IMR-90 (cell line): Measurements from ENCODE around the gene NISCH. TPM values are rescaled to one million over a fixed set of nuclear protein-coding genes. Genes with fewer than 3 reads are reported as not detected.

Experiments
- ATAC-seq: fragments of 200-7000 bp; cut with Tn5 transposase; 2 replicates; pipeline ENCODE4 v1.9.1; 2020; ENCODE audit warnings: low read depth, mild to moderate bottlenecking, moderate library complexity
- BruUV-seq: library from RNA; stranded (reverse); fragments of 400-500 nt; replicated peaks from 2 replicates; lab custom pipeline; 2021; lab: Mats Ljungman, UMichigan
- CTCF ChIA-PET: fragments of 300-600 bp; formaldehyde crosslinking; extraction: SDS; loops from one replicate; lab custom pipeline; 2021; ENCODE audit warnings: antibody characterized with exemption; lab: Yijun Ruan, JAX
- POLR2A ChIA-PET: fragments of 300-600 bp; sonication (Branson Sonifier 250); formaldehyde crosslinking; loops from one replicate; lab custom pipeline; 2022; ENCODE audit warnings: antibody characterized with exemption; ENCODE audit not compliant: unreplicated experiment; lab: Charles Lee
- DNase-seq: peaks from one replicate; pipeline ENCODE4 v3.0.0; 2013
- H2AFZ ChIP-seq: replicated peaks from 2 replicates; pipeline ENCODE3; 2013; ENCODE audit warnings: low read length, mild to moderate bottlenecking; ENCODE audit not compliant: poor library complexity
- H2AK5ac ChIP-seq: 2 replicates; pipeline ENCODE4 v1.6.1; 2013; ENCODE audit warnings: low read depth, low read length, inconsistent platforms
- H2AK9ac ChIP-seq: replicated peaks from 2 replicates; pipeline ENCODE3; 2013; ENCODE audit warnings: mild to moderate bottlenecking, low read depth, low read length, moderate library complexity; ENCODE audit not compliant: poor library complexity
- H2BK120ac ChIP-seq: 2 replicates; pipeline ENCODE4 v1.6.1; 2013; ENCODE audit warnings: low read depth, low read length, inconsistent platforms
- H2BK15ac ChIP-seq: 3 replicates; pipeline ENCODE4 v1.6.1; 2013; ENCODE audit warnings: low read depth, low read length, inconsistent platforms
- H2BK20ac ChIP-seq: 2 replicates; pipeline ENCODE4 v1.6.1; 2013; ENCODE audit warnings: low read depth, mild to moderate bottlenecking, inconsistent platforms, low read length, moderate library complexity
- H2BK5ac ChIP-seq: 2 replicates; pipeline ENCODE4 v1.6.1; 2013; ENCODE audit warnings: mild to moderate bottlenecking, low read depth, low read length, inconsistent platforms; ENCODE audit not compliant: poor library complexity, severe bottlenecking
- H3K14ac ChIP-seq: replicated peaks from 2 replicates; pipeline ENCODE4 v1.6.1; 2013; ENCODE audit warnings: low read depth, low read length, inconsistent platforms
- H3K18ac ChIP-seq: 2 replicates; pipeline ENCODE4 v1.6.1; 2013; ENCODE audit warnings: low read depth, low read length, control low read depth
- H3K23ac ChIP-seq: 2 replicates; pipeline ENCODE4 v1.6.1; 2013; ENCODE audit warnings: low read depth, low read length, inconsistent platforms
- H3K27ac ChIP-seq: 2 replicates; pipeline ENCODE4 v1.5.1; 2013; ENCODE audit warnings: mild to moderate bottlenecking, control low read depth, low read length; ENCODE audit not compliant: insufficient read depth
- H3K27me3 ChIP-seq: 2 replicates; pipeline ENCODE4 v1.6.1; 2013; ENCODE audit warnings: low read length; ENCODE audit not compliant: control insufficient read depth, insufficient read depth
- H3K36me3 ChIP-seq: 2 replicates; pipeline ENCODE4 v1.6.1; 2013; ENCODE audit warnings: low read length, mixed read lengths; ENCODE audit not compliant: control insufficient read depth, insufficient read depth
- H3K4ac ChIP-seq: 2 replicates; pipeline ENCODE4 v1.6.1; 2013; ENCODE audit warnings: low read depth, low read length, inconsistent platforms
- H3K4me1 ChIP-seq: 2 replicates; pipeline ENCODE4 v1.6.1; 2013; ENCODE audit warnings: low read length, mixed read lengths; ENCODE audit not compliant: control insufficient read depth, insufficient read depth
- H3K4me2 ChIP-seq: 2 replicates; pipeline ENCODE4 v1.6.1; 2013; ENCODE audit warnings: low read depth, mild to moderate bottlenecking, control low read depth, low read length, moderate library complexity
- H3K4me3 ChIP-seq: 2 replicates; pipeline ENCODE4 v1.5.1; 2013; ENCODE audit warnings: low read depth, mild to moderate bottlenecking, control low read depth, low read length, moderate library complexity; ENCODE audit not compliant: insufficient read depth
- H3K56ac ChIP-seq: 2 replicates; pipeline ENCODE4 v1.6.1; 2013; ENCODE audit warnings: low read length, inconsistent platforms; ENCODE audit not compliant: insufficient read depth; ENCODE audit errors: extremely low read depth
- H3K79me1 ChIP-seq, 2 experiments: 2 replicates each; pipeline ENCODE4 v1.6.1; 2013; ENCODE audit warnings: low read length in 2 of 2, inconsistent platforms in 1 of 2, low read depth in 1 of 2
- H3K9ac ChIP-seq: 2 replicates; pipeline ENCODE4 v1.6.1; 2013; ENCODE audit warnings: low read depth, low read length, control low read depth
- H3K9me1 ChIP-seq: 2 replicates; pipeline ENCODE4 v1.6.1; 2013; ENCODE audit warnings: low read length, inconsistent platforms; ENCODE audit not compliant: insufficient read depth
- H3K9me3 ChIP-seq: 2 replicates; pipeline ENCODE4 v1.6.1; 2013; ENCODE audit warnings: low read length; ENCODE audit not compliant: control insufficient read depth, insufficient read depth
- H4K20me1 ChIP-seq: 2 replicates; pipeline ENCODE4 v1.6.1; 2013; ENCODE audit warnings: low read length, inconsistent platforms; ENCODE audit not compliant: insufficient read depth
- H4K5ac ChIP-seq: 2 replicates; pipeline ENCODE4 v1.6.1; 2013; ENCODE audit warnings: mild to moderate bottlenecking, low read depth, low read length, control low read depth
- H4K8ac ChIP-seq, 2 experiments: 2 replicates each; pipeline ENCODE4 v1.6.1; 2013; ENCODE audit warnings: low read depth in 2 of 2, low read length in 2 of 2, control low read depth in 1 of 2, inconsistent platforms in 1 of 2
- H4K91ac ChIP-seq: 2 replicates; pipeline ENCODE4 v1.6.1; 2013; ENCODE audit warnings: low read depth, low read length, inconsistent platforms; ENCODE audit not compliant: insufficient read depth
- CEBPB ChIP-seq: IDR thresholded peaks from 2 replicates; pipeline ENCODE4 v1.6.1; 2012; ENCODE audit warnings: low read depth, low read length, improper control_type of control experiment
- FOS ChIP-seq: fragments of 150-350 bp; IDR thresholded peaks from 2 replicates; pipeline ENCODE4 v1.6.1; 2016; ENCODE audit warnings: low read depth, low read length
- MAZ ChIP-seq: IDR thresholded peaks from 2 replicates; pipeline ENCODE4 v1.6.1; 2012; ENCODE audit warnings: low read depth, mild to moderate bottlenecking, low read length, improper control_type of control experiment, moderate library complexity, borderline replicate concordance
- RCOR1 ChIP-seq: IDR thresholded peaks from 2 replicates; pipeline ENCODE4 v1.6.1; 2012; ENCODE audit warnings: mild to moderate bottlenecking, low read length, improper control_type of control experiment; ENCODE audit not compliant: insufficient replicate concordance
- SMC3 ChIP-seq: fragments of 150-350 bp; IDR thresholded peaks from 2 replicates; pipeline ENCODE4 v1.6.1; 2016; ENCODE audit warnings: low read depth, mild to moderate bottlenecking, antibody characterized with exemption, low read length, moderate library complexity
- WGBS, 2 experiments: methylation state at CpG; one replicate each; pipeline versions ENCODE4 v1.1.5 to v1.1.7; 2013; ENCODE audit warnings: missing lambda C conversion rate in 2 of 2; ENCODE audit not compliant: insufficient read length in 1 of 2; ENCODE audit errors: extremely low coverage in 2 of 2; 5-methylcytosine and 5-hydroxymethylcytosine counted together
- dilution Hi-C: fragments of 300-500 bp; cut with HindIII; formaldehyde crosslinking; loops from one replicate; pipeline ENCODE4 v1.14.3; 2018; ENCODE audit warnings: low sequenced_read_pairs; ENCODE audit not compliant: unreplicated experiment
- in situ Hi-C: fragments of 300-500 bp; cut with MboI; formaldehyde crosslinking; loops from 3 replicates; pipeline ENCODE4 v1.14.3; 2019; ENCODE audit warnings: low sequenced_read_pairs, inconsistent platforms, mixed read lengths
- intact Hi-C: fragments of 100-400 bp; cut with micrococcal nuclease; formaldehyde crosslinking; loops from 2 replicates; pipeline ENCODE4 v1.10.0; 2022
- polyA plus RNA-seq, 3 experiments: library from polyadenylated mRNA; depleted of rRNA; stranded (reverse); fragments of >200 nt; gene quantifications; 2 replicates each; pipeline ENCODE4 v1.2.3, GENCODE V29; 2012; ENCODE audit warnings: low replicate concordance in 1 of 3
- total RNA-seq: library from RNA; depleted of rRNA; stranded (reverse); fragments of >200 nt; gene quantifications from 2 replicates; pipeline ENCODE4 v1.2.3, GENCODE V29; 2012
- TF ChIP-seq, protein P1 (sequence below): fragments of 150-350 bp; IDR thresholded peaks from 2 replicates; pipeline ENCODE4 v1.6.1; 2017; ENCODE audit warnings: mild to moderate bottlenecking, antibody characterized with exemption, low read length, low read depth

Gene NISCH
- total and polyA plus RNA-seq, 2 of the 4 experiments (the other 2 are of a cell fraction) = 36.9 to 86.0 TPM

DNA sequence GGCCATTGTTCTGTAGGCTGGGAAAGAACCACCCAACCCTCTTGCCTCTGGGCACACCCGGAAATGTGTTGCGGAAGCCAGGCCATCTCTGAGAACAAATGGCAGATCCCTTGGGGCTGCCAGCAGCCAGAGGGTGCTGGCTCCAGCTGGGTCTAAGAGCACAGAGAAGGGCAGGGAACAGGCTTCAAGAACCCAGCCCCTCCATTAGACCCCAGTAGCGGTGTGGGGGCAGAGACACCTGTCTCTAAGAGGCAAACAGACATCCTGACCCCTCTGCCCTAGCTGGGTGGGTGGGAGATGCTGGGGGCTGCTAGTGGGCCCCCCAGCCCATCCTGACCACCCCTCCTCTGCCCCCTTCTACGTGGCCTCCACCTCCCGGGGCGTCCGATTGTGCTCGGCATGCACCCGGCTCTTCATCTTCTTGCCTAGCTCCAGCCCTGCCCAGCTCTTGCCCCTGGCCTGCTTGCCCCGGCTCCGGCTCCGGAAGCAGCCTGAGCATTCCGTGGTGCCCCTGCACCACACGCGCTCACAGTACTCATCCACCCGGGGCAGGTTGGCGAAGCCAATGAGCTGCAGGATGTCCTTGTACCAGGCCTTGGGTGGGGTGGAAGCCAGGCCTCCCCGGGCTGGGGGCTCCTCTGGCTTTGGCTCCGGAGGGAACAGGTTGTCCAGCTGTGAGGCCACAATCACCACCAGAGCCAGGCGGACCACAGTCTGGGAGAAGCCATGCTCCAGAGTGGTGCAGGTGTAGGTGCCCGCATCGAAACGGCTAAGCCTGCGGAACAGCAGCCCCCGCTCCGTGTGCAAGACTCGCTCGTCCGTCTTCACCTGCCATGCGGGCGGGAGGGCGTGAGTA lies 19.9 kb upstream of the NISCH start (continued):
- TF ChIP-seq FOS = no peak

DNA sequence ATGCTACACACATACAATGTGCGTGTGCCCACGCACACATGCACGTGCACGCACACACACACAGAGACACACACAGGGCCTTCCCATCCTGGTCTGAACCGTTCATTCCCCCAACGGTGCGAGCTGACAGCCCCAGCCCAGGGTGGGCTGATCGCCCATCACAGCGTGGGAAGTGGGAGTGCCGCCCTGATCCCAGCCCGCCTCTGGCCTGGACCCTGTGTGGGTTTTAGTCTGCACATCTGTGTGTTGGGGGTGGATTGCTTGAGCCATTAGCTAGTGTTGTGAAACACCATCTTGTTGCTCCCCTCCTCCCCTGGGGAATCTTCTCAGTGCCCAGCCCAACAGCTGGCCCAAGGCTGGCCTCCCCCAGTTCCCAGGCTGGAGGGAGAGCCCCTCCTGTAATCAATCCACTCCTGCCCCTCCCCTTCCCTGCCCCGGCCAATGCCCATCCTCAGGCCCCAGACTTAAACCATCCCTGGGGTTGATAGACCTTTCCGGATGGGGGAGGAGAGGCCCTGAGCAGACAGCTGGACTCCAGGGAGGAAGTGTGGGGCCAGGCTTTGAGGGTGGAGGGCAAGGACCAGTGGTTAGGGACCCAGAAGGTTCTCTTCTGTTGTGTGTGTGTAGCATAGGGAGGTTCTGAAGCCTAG lies 18.8 kb upstream of the NISCH start:
- 93% methylated on average over 2 of the region's 13 CpGs; no CpG with 5 or more reads in 1 of the 2 experiments for WGBS, 2 experiments
- H4K8ac ChIP-seq = peak overlapping the region in 1 of 2 experiments; percentile 72; a peak in 2 of 4 replicates
- H2AK9ac ChIP-seq = peak overlapping the region; percentile 35
- BruUV-seq = no TSS peak
- no peak overlapping the region for H4K91ac ChIP-seq
- no peak overlapping the region for H3K9ac ChIP-seq
- no peaks in the 10 kb centered on the region for H3K9me1 ChIP-seq
- no peak overlapping the region for H2BK20ac ChIP-seq
- peak overlapping the region; percentile 46; the same call in 1 of the 2 replicates for H3K18ac ChIP-seq
- H3K56ac ChIP-seq = no peak overlapping the region
- no peak overlapping the region; the same call in 1 of the 2 replicates for H2AK5ac ChIP-seq
- H3K9me3 ChIP-seq = no peaks in the 10 kb centered on the region
- H2BK5ac ChIP-seq = no peak overlapping the region
- ATAC-seq (peak; percentile 83), DNase-seq (peak; percentile 53)
- in situ Hi-C loops (no loop called here), dilution Hi-C loops (no loop called here), intact Hi-C loops (no loop called here)
- ChIA-PET CTCF (no interaction called here), POLR2A (no interaction called here)
- H3K4me2 ChIP-seq = no peak overlapping the region; the same call in 1 of the 2 replicates
- no peak overlapping the region for H3K4ac ChIP-seq
- H3K79me1 ChIP-seq = no peaks in the 10 kb centered on the region
- no peaks in the 10 kb centered on the region for H3K36me3 ChIP-seq
- TF ChIP-seq, protein P1, sequence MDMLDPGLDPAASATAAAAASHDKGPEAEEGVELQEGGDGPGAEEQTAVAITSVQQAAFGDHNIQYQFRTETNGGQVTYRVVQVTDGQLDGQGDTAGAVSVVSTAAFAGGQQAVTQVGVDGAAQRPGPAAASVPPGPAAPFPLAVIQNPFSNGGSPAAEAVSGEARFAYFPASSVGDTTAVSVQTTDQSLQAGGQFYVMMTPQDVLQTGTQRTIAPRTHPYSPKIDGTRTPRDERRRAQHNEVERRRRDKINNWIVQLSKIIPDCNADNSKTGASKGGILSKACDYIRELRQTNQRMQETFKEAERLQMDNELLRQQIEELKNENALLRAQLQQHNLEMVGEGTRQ = no peak
- no peak for TF ChIP-seq SMC3
- TF ChIP-seq CEBPB = peak; percentile 66
- TF ChIP-seq FOS = no peak
- TF ChIP-seq RCOR1 = no peak
- peak; percentile 55; the same call in 1 of the 2 replicates for TF ChIP-seq MAZ
- H2BK120ac ChIP-seq = no peak overlapping the region
- no peak overlapping the region for H2BK15ac ChIP-seq
- no peak overlapping the region for H3K27ac ChIP-seq
- H3K23ac ChIP-seq = peak overlapping the region; percentile 56; the same call in 1 of the 2 replicates
- no peaks in the 10 kb centered on the region for H4K20me1 ChIP-seq
- H4K5ac ChIP-seq = peak overlapping the region; percentile 64; the same call in 1 of the 2 replicates
- H2AFZ ChIP-seq = peak overlapping the region; percentile 60
- peaks cover 10% of the 10 kb centered on the region; the same call in 1 of the 2 replicates for H3K4me1 ChIP-seq
- peaks cover 17% of the 10 kb centered on the region for H3K27me3 ChIP-seq
- H3K14ac ChIP-seq = no peak overlapping the region
- H3K4me3 ChIP-seq = no peak overlapping the region
